GM12878 (cell line): Measurements from ENCODE around the gene OR1F1. TPM values are rescaled to one million over a fixed set of nuclear protein-coding genes. Genes with fewer than 3 reads are reported as not detected.

Experiments
- ATAC-seq: fragments of 200-7000 bp; cut with Tn5 transposase; 3 replicates; pipeline ENCODE4 v1.9.1; 2020; ENCODE audit warnings: mild to moderate bottlenecking, moderate library complexity
- BruUV-seq: library from RNA; stranded (reverse); fragments of 400-500 nt; replicated peaks from 2 replicates; lab custom pipeline; 2021; lab: Mats Ljungman, UMichigan
- CTCF ChIA-PET: fragments of 300-600 bp; sonication (Branson Sonifier 250); formaldehyde crosslinking; extraction: SDS; loops from one replicate; lab custom pipeline; 2021; ENCODE audit warnings: inconsistent platforms; lab: Yijun Ruan, JAX
- POLR2A ChIA-PET: fragments of 350-600 bp; formaldehyde crosslinking; extraction: SDS; loops from one replicate; lab custom pipeline; 2021; ENCODE audit warnings: inconsistent platforms; lab: Charles Lee
- RAD21 ChIA-PET: fragments of 300-600 bp; sonication (Branson Sonifier 250); formaldehyde crosslinking; loops from one replicate; lab custom pipeline; 2023; ENCODE audit warnings: antibody characterized with exemption; ENCODE audit not compliant: unreplicated experiment; lab: Charles Lee
- SMC1A ChIA-PET: fragments of 300-600 bp; sonication (Branson Sonifier 250); formaldehyde crosslinking; loops from one replicate; lab custom pipeline; 2023; ENCODE audit not compliant: unreplicated experiment, uncharacterized antibody; lab: Charles Lee
- DNase-seq: peaks from one replicate; pipeline ENCODE4 v3.0.0-alpha.2; 2011; ENCODE audit warnings: low read depth, low spot score
- FAIRE-seq: peaks from 3 replicates; lab custom pipeline; 2011; peaks lifted over from hg19 to GRCh38; lab: Jason Lieb, UNC
- H2AFZ ChIP-seq: 2 replicates; pipeline ENCODE4 v1.6.0; 2011; ENCODE audit warnings: low read depth, low read length, control low read depth; ENCODE audit not compliant: control insufficient read depth
- H3K27ac ChIP-seq: 2 replicates; pipeline ENCODE4 v1.5.1; 2011; ENCODE audit warnings: control low read depth; ENCODE audit not compliant: control insufficient read depth, insufficient read depth
- H3K27me3 ChIP-seq, 2 experiments: replicated peaks in 1 of 2; 2 replicates each; pipeline versions ENCODE4 v1.6.0 to v1.6.1; 2011; ENCODE audit warnings: low read length in 1 of 2; ENCODE audit not compliant: control insufficient read depth in 2 of 2, insufficient read depth in 2 of 2
- H3K36me3 ChIP-seq, 2 experiments: 2 replicates each; pipeline ENCODE4 v1.5.1; 2011; ENCODE audit warnings: low read length in 1 of 2; ENCODE audit not compliant: control insufficient read depth in 2 of 2, insufficient read depth in 2 of 2
- H3K4me1 ChIP-seq: 2 replicates; pipeline ENCODE4 v1.6.1; 2011; ENCODE audit warnings: mild to moderate bottlenecking, low read length, moderate library complexity, mixed read lengths; ENCODE audit not compliant: control insufficient read depth, insufficient read depth
- H3K4me2 ChIP-seq: 2 replicates; pipeline ENCODE4 v1.6.0; 2011; ENCODE audit warnings: control low read depth; ENCODE audit not compliant: control insufficient read depth, insufficient read depth
- H3K4me3 ChIP-seq: fragments of 200-600 bp; sonication (generic); 2 replicates; pipeline ENCODE4 v1.5.1; 2016
- H3K79me2 ChIP-seq: 2 replicates; pipeline ENCODE4 v1.6.0; 2011; ENCODE audit warnings: low read length; ENCODE audit not compliant: control insufficient read depth, insufficient read depth
- H3K9ac ChIP-seq: 2 replicates; pipeline ENCODE4 v1.8.0; 2011; ENCODE audit warnings: low read length, control low read depth, mixed read lengths; ENCODE audit not compliant: control insufficient read depth, insufficient read depth
- H3K9me3 ChIP-seq: replicated peaks from 3 replicates; pipeline ENCODE4 v1.5.1; 2011; ENCODE audit warnings: mild to moderate bottlenecking, low read length; ENCODE audit not compliant: control insufficient read depth, insufficient read depth
- H4K20me1 ChIP-seq: 2 replicates; pipeline ENCODE4 v1.6.0; 2011; ENCODE audit not compliant: control insufficient read depth, insufficient read depth
- ASH2L ChIP-seq: fragments of 300-600, 200-600 bp; sonication (generic); IDR thresholded peaks from 2 replicates; pipeline ENCODE4 v1.6.1; 2017; ENCODE audit warnings: low read depth, mild to moderate bottlenecking, borderline replicate concordance
- BCL11A ChIP-seq: IDR thresholded peaks from 2 replicates; pipeline ENCODE4 v1.6.1; 2011; ENCODE audit warnings: low read depth, low read length
- EED ChIP-seq: sonication (generic); IDR thresholded peaks from 2 replicates; pipeline ENCODE4 v1.6.1; 2016; ENCODE audit warnings: antibody characterized with exemption, low read depth
- ETV6 ChIP-seq, 2 experiments: fragments of 450-650 bp in 1 of 2; IDR thresholded peaks in 1 of 2; conservative IDR thresholded peaks in 1 of 2; 2 replicates each; pipeline ENCODE4 v1.6.1; 2014; ENCODE audit warnings: antibody characterized with exemption in 1 of 2, borderline replicate concordance in 1 of 2, low read depth in 1 of 2, mild to moderate bottlenecking in 1 of 2, moderate library complexity in 1 of 2
- HCFC1 ChIP-seq: fragments of 150-350 bp; IDR thresholded peaks from 2 replicates; pipeline ENCODE4 v1.6.1; 2014; ENCODE audit warnings: low read length
- MAX ChIP-seq: IDR thresholded peaks from 2 replicates; pipeline ENCODE4 v1.6.1; 2012; ENCODE audit warnings: low read depth, low read length, improper control_type of control experiment
- NFYB ChIP-seq: IDR thresholded peaks from 2 replicates; pipeline ENCODE4 v1.6.1; 2011; ENCODE audit warnings: low read depth, mild to moderate bottlenecking, low read length, improper control_type of control experiment, moderate library complexity; ENCODE audit not compliant: insufficient read depth
- NKRF ChIP-seq: fragments of 450-650 bp; conservative IDR thresholded peaks from 2 replicates; pipeline ENCODE4 v1.6.1; 2017; ENCODE audit warnings: mild to moderate bottlenecking, moderate library complexity
- PAX5 ChIP-seq: IDR thresholded peaks from 2 replicates; pipeline ENCODE4 v1.6.1; 2011; ENCODE audit warnings: low read depth, low read length, borderline replicate concordance
- PRDM15 ChIP-seq: fragments of 450-650 bp; formaldehyde crosslinking; IDR thresholded peaks from 2 replicates; pipeline ENCODE4 v1.4.0; 2020; ENCODE audit warnings: mild to moderate bottlenecking, moderate library complexity
- RCOR1 ChIP-seq: conservative IDR thresholded peaks from 2 replicates; pipeline ENCODE4 v1.6.1; 2012; ENCODE audit warnings: low read depth, low read length, improper control_type of control experiment
- SMC3 ChIP-seq: IDR thresholded peaks from 2 replicates; pipeline ENCODE4 v1.6.1; 2011; ENCODE audit warnings: low read length, improper control_type of control experiment, borderline replicate concordance
- SP1 ChIP-seq: IDR thresholded peaks from one replicate; pipeline ENCODE4 v1.6.1; 2011; ENCODE audit warnings: low read depth, low read length
- SUPT20H ChIP-seq: IDR thresholded peaks from 2 replicates; pipeline ENCODE4 v1.6.1; 2011; ENCODE audit warnings: low read depth, mild to moderate bottlenecking, low read length, moderate library complexity, borderline replicate concordance; ENCODE audit not compliant: control insufficient read depth
- TCF3 ChIP-seq: IDR thresholded peaks from 2 replicates; pipeline ENCODE4 v1.6.1; 2012; ENCODE audit warnings: low read depth, mild to moderate bottlenecking, low read length, borderline replicate concordance; ENCODE audit not compliant: insufficient read depth
- YY1 ChIP-seq: IDR thresholded peaks from 2 replicates; pipeline ENCODE4 v1.6.1; 2011; ENCODE audit warnings: low read depth, mild to moderate bottlenecking, low read length
- WGBS: methylation state at CpG from one replicate; pipeline ENCODE4 v1.1.6; 2016; ENCODE audit warnings: low lambda C conversion rate; ENCODE audit not compliant: insufficient replicate concordance, insufficient coverage; ENCODE audit errors: missing lambda C conversion rate; 5-methylcytosine and 5-hydroxymethylcytosine counted together
- in situ Hi-C: fragments of 300-500 bp; cut with MboI; formaldehyde crosslinking; loops from 9 replicates; pipeline ENCODE4 v1.14.3; 2018; ENCODE audit warnings: mixed read lengths
- intact Hi-C: fragments of 100-400 bp; cut with micrococcal nuclease; formaldehyde crosslinking; loops from one replicate; pipeline ENCODE4 v1.14.2; 2022; ENCODE audit not compliant: unreplicated experiment
- polyA plus RNA-seq, 11 experiments: library from polyadenylated mRNA; depleted of rRNA in 4 of 11; unstranded in 6 of 11; stranded (reverse) in 5 of 11; fragments of >200 nt; fragmentation: Nextera tagmentation in 4 of 11; fragmentation: Illumina TruSeq in 1 of 11; extraction: Ambion mirVana in 4 of 11; extraction: Trizol in 1 of 11; gene quantifications; 1 replicate in 1 of 11; 2 replicates in 10 of 11; pipeline versions ENCODE4 v1.2.1 to v1.2.3, GENCODE V29; 2011 to 2016; ENCODE audit warnings: inconsistent platforms in 2 of 11, missing spikeins in 2 of 11, low read depth in 1 of 11
- total RNA-seq, 4 experiments: library from RNA; depleted of rRNA in 3 of 4; stranded (reverse); fragments of >200 nt in 3 of 4; fragmentation: Illumina TruSeq in 1 of 4; extraction: Trizol in 1 of 4; gene quantifications; 2 replicates each; pipeline versions ENCODE4 v1.2.1 to v1.2.3, GENCODE V29; 2013 to 2021

The OR1F1 gene
- total and polyA plus RNA-seq, 10 of the 15 experiments (the other 5 are each of a cell fraction or from before 2014, with no cell fraction given): 0.10 to 0.14 (median 0.12) TPM; not detected in 7

- H3K27me3 ChIP-seq: no peaks in the 10 kb centered on the region; a peak in 2 of 4 replicates
- intact Hi-C loops (no loop called here), in situ Hi-C loops (no loop called here)
- no peak overlapping the region for H3K9ac ChIP-seq
- H2AFZ ChIP-seq: no peak overlapping the region
- no peak overlapping the region for H3K27ac ChIP-seq
- ChIA-PET SMC1A (no interaction called here), RAD21 (no interaction called here), CTCF (interaction anchor here (0.6 kb wide), 1 partner anchor 149 kb away, joined by 3 read pairs; no protein-coding TSS in a partner anchor), POLR2A (interaction anchor here (0.5 kb wide), 1 partner anchor 427 kb away, joined by 3 read pairs; the partner anchor contains the start of gene SRRM2)
- DNase-seq (no peak), FAIRE-seq (no peak), ATAC-seq (no peak)
- no peaks in the 10 kb centered on the region for H3K36me3 ChIP-seq
- no peaks in the 10 kb centered on the region for H4K20me1 ChIP-seq
- no peaks in the 10 kb centered on the region for H3K79me2 ChIP-seq
- H3K4me3 ChIP-seq: no peak overlapping the region
- no peak overlapping the region for H3K4me2 ChIP-seq
- WGBS: 39% methylated on average over 8 of the region's 8 CpGs
- H3K9me3 ChIP-seq: no peaks in the 10 kb centered on the region
- no TSS peak for BruUV-seq
- H3K4me1 ChIP-seq: peaks cover 12% of the 10 kb centered on the region; the same call in 1 of the 2 replicates
- TF ChIP-seq ASH2L: no peak
- no peak for TF ChIP-seq SP1
- no peak for TF ChIP-seq MAX
- TF ChIP-seq ETV6 (conservative IDR thresholded peaks at IDR 0.05 in 1 of 2, IDR thresholded peaks at IDR 0.05 in 1 of 2; ENCODE audit: borderline replicate concordance in 1 of 2, low read depth in 1 of 2): no peak
- TF ChIP-seq HCFC1: no peak
- no peak for TF ChIP-seq SUPT20H
- no peak for TF ChIP-seq NFYB
- TF ChIP-seq BCL11A: no peak
- TF ChIP-seq EED: no peak
- TF ChIP-seq RCOR1: no peak
- TF ChIP-seq SMC3: no peak
- no peak for TF ChIP-seq TCF3
- no peak for TF ChIP-seq PRDM15
- TF ChIP-seq NKRF: no peak
- no peak for TF ChIP-seq PAX5
- TF ChIP-seq YY1: no peak
Measured at GRCh38 chr16:3179651-3180050, 8.4 kb upstream of the OR1F1 start.
